A673 (cell line): ENCODE results near the gene TENM3. TPM values are rescaled to one million over a fixed set of nuclear protein-coding genes. Genes with fewer than 3 reads are reported as not detected.
"Not testable (repeated sequence)": the region's sequence is repeated elsewhere in the genome, so short reads cannot be mapped to it uniquely, and the experiment has no call there.

Experiments used
- BruUV-seq: library from RNA; stranded (reverse); fragments of 400-500 nt; replicated peaks from 2 replicates; lab custom pipeline; 2021; lab: Mats Ljungman, UMichigan
- CTCF ChIA-PET: fragments of 300-600 bp; sonication (Branson Sonifier 250); formaldehyde crosslinking; loops from one replicate; lab custom pipeline; 2022; ENCODE audit warnings: antibody characterized with exemption; lab: Charles Lee
- POLR2A ChIA-PET: fragments of 300-600 bp; sonication (Branson Sonifier 250); formaldehyde crosslinking; loops from one replicate; lab custom pipeline; 2022; ENCODE audit warnings: antibody characterized with exemption; ENCODE audit not compliant: low non-redundant PET; lab: Charles Lee
- DNase-seq: peaks from one replicate; pipeline ENCODE4 v3.0.0-alpha.2; 2015; ENCODE audit warnings: low spot score
- H3K27ac ChIP-seq: fragments of 200-600 bp; sonication (generic); 2 replicates; pipeline ENCODE4 v1.5.1; 2016; ENCODE audit warnings: mixed run types, low read depth, mild to moderate bottlenecking, mixed read lengths, antibody characterized with exemption, low read length; ENCODE audit not compliant: poor library complexity, severe bottlenecking
- H3K27me3 ChIP-seq: fragments of 200-600 bp; sonication (generic); replicated peaks from 2 replicates; pipeline ENCODE4 v1.6.1; 2017; ENCODE audit warnings: mixed run types, low read depth, mild to moderate bottlenecking, mixed read lengths, antibody characterized with exemption, low read length; ENCODE audit not compliant: insufficient read depth, poor library complexity
- H3K36me3 ChIP-seq: fragments of 200-600 bp; sonication (generic); 2 replicates; pipeline ENCODE4 v1.6.1; 2016; ENCODE audit warnings: mixed run types, mild to moderate bottlenecking, mixed read lengths, antibody characterized with exemption, low read length; ENCODE audit not compliant: insufficient read depth, poor library complexity, severe bottlenecking
- H3K4me1 ChIP-seq: fragments of 200-600 bp; sonication (generic); 2 replicates; pipeline ENCODE4 v1.6.1; 2017; ENCODE audit warnings: mixed run types, mild to moderate bottlenecking, mixed read lengths, antibody characterized with exemption, low read length; ENCODE audit not compliant: insufficient read depth, poor library complexity, severe bottlenecking
- H3K4me3 ChIP-seq: fragments of 200-600 bp; sonication (generic); 2 replicates; pipeline ENCODE4 v1.5.1; 2016; ENCODE audit warnings: low read depth, mixed run types, mild to moderate bottlenecking, mixed read lengths, low read length; ENCODE audit not compliant: poor library complexity, severe bottlenecking
- H3K9me3 ChIP-seq: fragments of 200-600 bp; sonication (generic); 2 replicates; pipeline ENCODE4 v1.6.1; 2016; ENCODE audit warnings: mixed run types, low read depth, mild to moderate bottlenecking, mixed read lengths, antibody characterized with exemption, low read length; ENCODE audit not compliant: poor library complexity, severe bottlenecking
- CTCF ChIP-seq: fragments of 300-800, 200-600 bp; sonication (generic); conservative IDR thresholded peaks from 2 replicates; pipeline ENCODE4 v1.5.1; 2017; ENCODE audit warnings: low read depth, mild to moderate bottlenecking, antibody characterized with exemption, low read length, moderate library complexity, mixed read lengths
- EZH2 ChIP-seq: fragments of 200-600 bp; sonication (generic); IDR thresholded peaks from 2 replicates; pipeline ENCODE4 v1.6.1; 2017; ENCODE audit warnings: borderline replicate concordance, low read depth, mild to moderate bottlenecking, mixed read lengths, antibody characterized with exemption, low read length; ENCODE audit not compliant: poor library complexity, severe bottlenecking
- intact Hi-C: fragments of 100-400 bp; cut with micrococcal nuclease; formaldehyde crosslinking; loops from one replicate; pipeline ENCODE4 v1.10.0; 2022; ENCODE audit not compliant: unreplicated experiment
- total RNA-seq: library from RNA; stranded (reverse); gene quantifications from 2 replicates; pipeline ENCODE4 v1.2.3, GENCODE V29; 2021

TENM3 gene
- total RNA-seq, 1 experiment from 2014 or later: 26.4 TPM

DNA sequence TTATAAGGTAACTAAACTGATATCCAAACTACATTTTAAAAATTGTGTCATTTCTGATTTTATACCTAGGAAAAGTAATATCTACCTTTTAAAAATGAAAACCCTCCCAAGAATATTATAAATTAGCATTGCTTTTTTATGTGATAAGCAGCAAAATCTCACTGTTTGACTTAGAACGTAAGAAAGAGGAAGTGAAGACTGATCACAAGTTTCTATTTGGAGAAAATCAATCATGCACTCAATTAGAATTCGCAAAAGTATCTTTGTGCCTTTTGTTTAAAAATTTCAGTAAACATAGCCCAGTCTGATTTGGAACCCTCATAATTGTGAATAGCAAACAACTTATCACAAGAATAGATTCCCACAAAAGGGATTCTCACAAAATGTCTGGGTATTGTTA is 142.7 kb downstream of the TENM3 start:
- intact Hi-C loops: no loop called here
- H3K4me1 ChIP-seq: peaks cover 6% of the 10 kb centered on the region
- no peaks in the 10 kb centered on the region for H3K36me3 ChIP-seq
- H3K27me3 ChIP-seq: no peaks in the 10 kb centered on the region
- no peaks in the 10 kb centered on the region for H3K9me3 ChIP-seq
- no peak overlapping the region for H3K4me3 ChIP-seq
- no peak overlapping the region for H3K27ac ChIP-seq
- CTCF ChIA-PET: no interaction called here
- DNase-seq: no peak
- no TSS peak for BruUV-seq
- TF ChIP-seq CTCF (no peak), EZH2 (no peak)
- POLR2A ChIA-PET: no interaction called here

GRCh38 chr4:182386576-182386975 is 143.4 kb downstream of the TENM3 start:
- H3K4me1 ChIP-seq, BruUV-seq, H3K27me3 ChIP-seq, DNase-seq, H3K36me3 ChIP-seq, H3K9me3 ChIP-seq, POLR2A ChIA-PET, intact Hi-C loops, CTCF ChIA-PET, H3K27ac ChIP-seq, H3K4me3 ChIP-seq: not testable (repeated sequence)

DNA sequence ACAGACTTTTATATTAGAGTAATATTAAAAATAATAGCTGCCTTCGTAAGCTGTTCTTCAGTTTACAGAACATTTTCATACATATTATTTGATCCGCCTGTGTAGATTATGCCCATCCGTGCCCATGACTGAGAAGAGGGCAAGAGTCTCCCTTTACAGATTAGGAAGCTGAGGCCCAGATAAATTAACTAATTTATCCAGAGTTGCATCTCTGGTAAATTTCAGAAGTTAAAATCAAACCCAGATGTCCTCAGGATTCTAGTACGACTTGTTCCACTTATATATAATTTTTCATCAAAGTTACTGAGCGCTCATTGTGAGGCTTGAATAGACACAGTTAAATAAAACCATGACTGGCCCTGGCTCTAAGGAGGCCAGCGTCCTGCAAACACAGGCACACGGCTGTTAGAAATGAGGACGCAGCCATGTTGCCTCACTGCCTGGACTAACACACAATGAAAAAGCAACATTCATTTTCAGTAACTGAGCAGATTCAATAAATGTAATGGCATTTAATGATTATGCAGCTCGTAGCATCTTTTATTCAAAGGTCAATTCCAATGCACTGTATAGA is 148.0 kb downstream of the TENM3 start:
- Histone ChIP-seq H3K36me3 (no peaks in the 10 kb centered on the region), H3K4me1 (no peaks in the 10 kb centered on the region), H3K27ac (no peak overlapping the region), H3K27me3 (no peaks in the 10 kb centered on the region), H3K4me3 (no peak overlapping the region), H3K9me3 (no peaks in the 10 kb centered on the region)
- CTCF ChIA-PET: no interaction called here
- DNase-seq: no peak
- intact Hi-C loops: no loop called here
- no peak for TF ChIP-seq CTCF
- no peak for TF ChIP-seq EZH2
- POLR2A ChIA-PET: no interaction called here
- no TSS peak for BruUV-seq

DNA sequence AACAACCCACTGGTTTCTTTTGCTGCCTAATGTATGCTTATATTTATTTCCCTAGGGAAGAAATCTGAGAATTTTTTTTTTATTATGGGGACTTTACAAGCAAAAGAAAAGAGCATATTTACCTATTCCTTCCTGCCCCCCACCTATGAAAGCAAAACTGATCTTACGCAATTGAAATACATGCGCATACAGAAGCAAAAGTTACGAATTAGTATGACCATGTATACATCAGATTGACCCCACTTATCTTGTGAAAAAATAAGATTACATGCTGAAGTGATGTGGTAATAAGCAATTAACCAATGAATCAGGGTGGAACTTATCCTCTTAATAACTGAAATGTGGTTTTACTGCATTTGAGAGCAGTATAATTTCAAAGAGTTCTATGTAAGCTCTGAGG is 151.0 kb downstream of the TENM3 start:
- BruUV-seq: no TSS peak
- ChIA-PET CTCF (no interaction called here), POLR2A (no interaction called here)
- Histone ChIP-seq H3K9me3 (no peaks in the 10 kb centered on the region), H3K4me3 (no peak overlapping the region), H3K27me3 (no peaks in the 10 kb centered on the region), H3K36me3 (no peaks in the 10 kb centered on the region), H3K4me1 (no peaks in the 10 kb centered on the region), H3K27ac (no peak overlapping the region)
- DNase-seq: no peak
- intact Hi-C loops: no loop called here
- TF ChIP-seq CTCF (no peak), EZH2 (no peak)
